DMS153 treated with DMSO at 0.1 percent for 48 hours (cell line): Measurements from ENCODE around the gene MIAT.
"Not testable (repeated sequence)": the region's sequence is repeated elsewhere in the genome, so short reads cannot be mapped to it uniquely, and the experiment has no call there.

Source experiments
- DNase-seq: peaks from one replicate; lab custom pipeline; 2025; ENCODE audit not compliant: unreplicated experiment; lab: John Stamatoyannopoulos, UW

Gene MIAT

DNA sequence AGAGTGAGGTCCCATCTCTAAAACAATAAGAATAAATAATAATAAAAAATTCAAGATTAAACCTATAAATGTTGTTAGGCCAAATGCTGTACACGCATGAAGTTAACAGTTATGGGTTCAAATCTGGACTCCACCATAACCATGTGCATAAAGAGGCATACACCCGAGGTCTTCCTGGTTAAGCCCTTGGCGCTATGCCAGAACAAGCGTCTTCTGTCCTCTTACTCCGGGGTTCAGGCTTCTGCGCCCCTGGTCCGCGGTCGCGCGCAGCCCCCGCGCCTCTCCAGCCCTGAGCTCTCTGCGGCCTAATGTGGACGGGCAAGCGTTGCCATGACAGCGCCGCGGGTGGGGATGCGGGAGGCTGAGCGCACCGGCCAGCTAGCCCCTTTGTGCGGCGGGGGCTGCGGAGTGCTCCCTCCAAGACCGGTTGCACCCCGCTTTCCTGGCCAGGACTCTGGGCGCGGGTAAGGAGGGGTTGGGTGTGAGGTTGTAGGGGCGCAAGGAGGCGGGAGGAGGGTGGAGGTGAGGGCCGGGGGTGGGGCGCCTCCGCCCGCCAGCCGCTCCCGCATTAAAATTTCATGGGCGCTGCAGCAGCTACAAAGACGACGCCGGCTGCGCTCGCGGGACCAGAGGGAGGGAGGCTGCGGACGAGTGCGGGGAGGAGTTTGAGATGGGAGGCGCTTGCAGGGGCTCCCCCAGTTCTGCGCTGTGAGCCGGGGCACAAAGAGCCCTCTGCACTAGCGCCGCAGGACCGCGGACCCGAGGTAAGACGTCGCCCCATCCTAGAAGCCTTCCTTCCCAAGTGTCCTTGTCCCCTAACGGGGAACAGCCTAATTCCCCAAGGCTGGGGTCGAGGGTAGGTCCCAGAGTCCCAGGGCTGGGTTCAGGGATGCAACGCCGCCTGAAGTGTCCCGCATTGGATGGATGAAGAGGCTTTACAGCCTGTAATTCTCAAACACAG lies at the start of gene MIAT:
TSS of gene MIAT (plus strand) at position 698 of the 961 bp plus-strand sequence.
- DNase-seq = peak; percentile 32

DNA sequence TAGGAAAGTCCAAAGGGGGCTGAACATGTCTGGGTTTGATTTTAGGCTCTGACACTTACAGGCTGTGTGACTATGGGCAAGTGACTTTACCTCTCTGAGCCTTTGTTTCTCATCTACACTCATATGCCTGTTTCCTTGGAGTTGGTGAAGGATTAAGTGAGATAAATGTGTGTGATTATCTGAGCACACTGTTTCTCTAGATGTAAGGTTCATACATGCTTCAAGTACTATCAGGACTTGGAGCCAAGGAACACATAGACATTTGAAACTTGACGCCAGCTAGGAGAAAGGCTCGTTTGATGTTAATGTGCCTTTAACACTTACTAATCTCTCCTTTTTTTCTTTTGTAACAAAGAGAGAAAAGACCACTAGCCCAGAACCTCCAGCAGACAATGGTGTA lies 49.3 kb upstream of the MIAT start:
- DNase-seq = no peak

DNA sequence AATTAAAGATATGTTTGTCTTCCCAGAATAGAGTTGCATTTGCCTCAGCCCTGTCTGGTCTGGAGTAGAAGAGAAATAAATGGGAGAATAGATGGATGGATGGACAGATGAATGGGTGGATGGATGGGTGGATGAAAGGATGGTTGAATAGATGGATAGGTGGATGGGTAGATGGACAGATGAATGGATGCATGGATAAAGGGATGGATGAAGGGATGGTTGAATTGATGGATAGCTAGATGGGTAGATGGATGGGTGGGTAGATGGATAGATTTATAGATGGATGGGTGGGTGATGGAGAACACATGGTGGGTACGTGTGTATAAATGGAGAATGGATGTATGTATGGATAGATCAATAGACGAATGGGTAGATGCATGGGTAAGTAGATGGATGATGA lies 48.1 kb upstream of the MIAT start:
- no peak for DNase-seq

DNA sequence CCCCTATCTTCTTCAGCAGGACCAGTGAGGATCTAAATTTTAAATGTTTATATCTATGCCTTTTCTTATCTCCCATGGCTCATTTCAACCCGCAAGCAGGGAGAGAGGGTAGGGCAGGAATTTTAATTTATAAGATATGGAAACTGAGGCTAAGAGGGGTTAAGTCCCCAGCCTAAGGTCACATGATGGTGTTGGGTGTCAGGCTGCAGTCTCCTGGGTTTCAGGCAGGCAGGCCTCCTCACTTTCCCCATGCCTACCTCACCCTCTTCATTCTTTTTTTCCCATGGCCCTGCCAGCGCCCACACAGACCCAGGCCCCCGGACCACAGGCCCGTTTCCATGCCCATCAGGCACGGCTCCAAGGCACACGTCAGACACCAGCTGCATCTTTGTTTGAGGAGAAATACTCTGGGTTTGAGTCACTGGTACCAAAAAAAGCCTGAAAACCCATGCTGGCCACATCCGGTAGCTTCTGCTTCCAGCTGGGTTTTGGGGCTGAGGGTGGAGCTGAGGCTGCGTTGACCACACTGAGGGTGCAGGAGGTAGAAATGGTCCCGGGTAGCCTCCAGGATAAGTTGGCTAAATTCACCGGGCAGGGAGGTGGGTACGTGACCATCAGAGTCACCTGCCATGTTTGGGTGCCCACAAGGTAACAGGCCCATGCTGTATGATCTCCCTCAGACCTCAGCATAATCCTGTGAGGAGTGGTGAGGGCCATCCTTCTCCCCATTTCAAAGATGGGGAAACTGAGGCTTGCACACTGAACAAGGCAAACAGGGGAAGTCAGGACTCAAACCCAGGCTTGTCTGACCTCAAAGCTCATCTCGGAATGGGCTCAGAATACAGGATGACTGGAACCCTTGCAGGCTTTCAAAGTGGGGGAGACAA lies 47.1 kb upstream of the MIAT start:
- DNase-seq = no peak

DNA sequence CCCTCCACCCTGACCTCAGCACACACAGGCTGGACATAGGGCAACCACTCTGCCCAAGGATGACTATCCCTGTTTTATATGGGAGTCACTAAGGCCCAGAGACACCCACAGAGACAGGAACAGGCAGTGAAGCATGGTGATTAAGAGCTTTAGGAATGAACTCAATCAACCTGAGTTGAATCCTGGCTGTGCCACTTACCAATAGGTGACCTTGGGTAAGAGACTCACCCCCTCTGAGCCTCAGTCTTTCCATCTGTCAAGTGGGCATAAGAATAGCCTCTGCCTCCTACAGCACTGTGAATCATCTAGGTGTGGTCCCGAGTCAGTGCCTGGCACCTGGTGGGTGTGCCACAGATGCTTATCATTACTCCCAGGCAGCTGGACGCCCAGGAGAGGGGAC lies 46.4 kb upstream of the MIAT start:
- DNase-seq = no peak

DNA sequence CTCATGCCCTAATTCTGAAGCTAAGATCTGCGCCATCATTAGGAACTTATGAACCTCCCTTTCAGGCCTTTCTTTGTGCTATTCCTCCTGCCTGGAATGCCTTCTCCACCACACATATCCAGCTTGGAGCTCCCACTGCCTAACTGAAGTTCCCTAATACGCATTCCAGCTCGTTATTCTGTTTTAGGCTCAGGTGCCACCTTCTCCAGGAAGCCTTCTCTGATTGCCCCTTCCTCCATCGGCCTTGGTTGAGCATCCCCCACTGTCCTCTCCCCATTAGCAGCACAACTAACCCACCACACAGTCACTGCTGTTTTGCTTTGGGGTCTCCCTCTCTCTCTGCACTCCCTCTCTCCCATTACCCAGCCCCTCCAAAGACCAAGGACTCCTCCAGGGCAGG lies 44.7 kb upstream of the MIAT start:
- DNase-seq = no peak

DNA sequence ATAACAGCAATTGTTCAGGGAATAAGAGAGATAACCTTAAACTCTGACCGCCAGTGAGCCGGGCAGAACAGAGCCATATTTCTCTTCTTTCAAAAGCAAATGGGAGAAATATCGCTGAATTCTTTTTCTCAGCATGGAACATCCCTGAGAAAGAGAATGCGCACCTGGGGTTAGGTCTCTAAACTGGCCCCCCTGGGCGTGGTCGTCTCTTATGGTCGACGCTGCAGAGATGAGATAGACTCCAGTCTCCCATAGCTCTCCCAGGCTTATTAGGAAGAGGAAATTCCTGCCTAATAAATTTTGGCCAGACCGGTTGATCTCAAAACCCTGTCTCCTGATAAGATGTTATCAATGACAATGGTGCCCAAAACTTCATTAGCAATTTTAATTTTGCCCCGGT lies 43.6 kb upstream of the MIAT start:
- DNase-seq = not testable (repeated sequence)

DNA sequence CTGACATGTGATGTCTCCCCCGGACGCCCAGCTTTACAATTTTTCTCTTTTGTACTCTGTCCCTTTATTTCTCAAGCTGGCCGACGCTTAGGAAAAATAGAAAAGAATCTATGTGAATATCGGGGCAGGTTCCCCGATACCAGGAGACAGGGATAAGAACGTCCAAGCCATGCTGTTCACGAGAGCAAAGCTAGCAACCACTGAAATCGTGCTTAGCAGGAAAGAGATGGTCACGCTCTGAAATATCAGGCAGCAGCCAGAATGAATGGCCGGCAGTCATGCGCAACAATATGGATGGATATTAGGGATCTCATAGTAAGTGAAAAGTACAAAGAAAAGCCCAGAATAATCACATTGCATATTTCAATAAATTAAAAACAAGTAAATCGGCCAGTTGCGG lies 43.1 kb upstream of the MIAT start:
- DNase-seq = no peak

DNA sequence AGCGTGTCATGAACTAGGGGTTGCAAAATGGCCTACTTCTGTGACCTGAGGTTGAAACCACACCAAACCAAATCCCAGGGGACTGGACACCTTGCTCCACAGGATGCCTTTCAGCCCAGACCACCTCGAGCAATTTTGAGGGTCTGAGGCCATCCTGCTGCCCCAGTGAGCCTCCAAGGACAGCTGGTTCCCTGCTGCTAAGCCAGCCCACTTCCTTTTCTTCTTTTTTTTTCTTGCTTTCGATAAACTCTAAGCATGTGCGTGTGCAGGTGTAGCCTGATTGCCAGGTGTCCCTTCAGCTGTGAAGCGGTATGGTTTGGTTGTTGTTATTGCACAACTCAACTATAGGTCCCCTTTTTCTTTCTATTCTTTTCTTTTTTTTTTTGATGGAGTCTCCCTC lies 42.2 kb upstream of the MIAT start:
- no peak for DNase-seq

DNA sequence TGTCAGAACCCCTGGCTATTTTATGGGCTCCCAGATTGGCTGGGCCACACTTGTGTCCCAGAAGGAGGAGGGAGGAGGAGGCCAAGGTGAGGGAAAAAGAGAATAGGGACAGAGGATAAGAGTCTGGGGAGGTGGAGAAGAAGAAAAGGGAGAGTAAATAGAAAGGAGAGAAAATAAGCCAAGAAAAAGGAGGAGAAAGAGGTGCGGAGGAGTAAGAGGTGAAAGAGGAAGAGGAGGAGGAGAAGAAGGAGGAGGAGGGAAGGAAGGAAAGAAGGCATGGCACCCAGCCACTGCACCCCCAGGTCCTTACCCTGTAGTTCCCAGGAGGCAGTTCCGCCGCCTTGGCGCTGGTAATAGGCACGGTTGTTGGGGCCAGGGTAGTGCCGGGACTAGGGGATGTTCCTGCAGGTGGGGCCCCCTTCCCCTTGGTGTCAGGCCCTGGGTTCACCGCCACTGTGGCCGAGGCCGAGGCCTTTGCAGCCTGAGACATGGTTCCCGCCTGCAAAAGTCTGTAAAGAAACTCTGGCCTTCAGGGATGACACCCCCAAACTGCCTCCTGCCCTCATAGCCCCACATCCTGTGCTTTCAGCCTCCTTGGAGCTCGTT lies 41.5 kb upstream of the MIAT start:
- DNase-seq = no peak

DNA sequence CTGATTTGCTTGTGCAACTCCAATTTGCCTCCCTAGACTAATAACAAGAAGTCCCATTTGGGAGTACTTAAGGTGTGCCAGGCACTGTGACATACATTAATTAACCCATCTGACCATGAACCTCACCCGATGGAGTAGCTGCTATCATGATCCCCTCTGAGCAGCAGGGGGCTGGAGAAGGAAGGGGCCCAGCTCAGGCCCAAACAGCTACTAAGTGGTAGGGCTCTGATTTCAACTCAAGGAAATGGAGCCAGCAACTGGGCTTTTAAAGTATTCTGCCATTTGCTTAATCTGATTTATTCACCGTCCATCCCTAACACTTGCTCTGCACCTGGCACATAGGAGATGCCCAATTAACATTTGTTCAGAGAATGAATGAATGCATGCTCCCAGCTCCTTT lies 40.7 kb upstream of the MIAT start:
- DNase-seq = no peak

DNA sequence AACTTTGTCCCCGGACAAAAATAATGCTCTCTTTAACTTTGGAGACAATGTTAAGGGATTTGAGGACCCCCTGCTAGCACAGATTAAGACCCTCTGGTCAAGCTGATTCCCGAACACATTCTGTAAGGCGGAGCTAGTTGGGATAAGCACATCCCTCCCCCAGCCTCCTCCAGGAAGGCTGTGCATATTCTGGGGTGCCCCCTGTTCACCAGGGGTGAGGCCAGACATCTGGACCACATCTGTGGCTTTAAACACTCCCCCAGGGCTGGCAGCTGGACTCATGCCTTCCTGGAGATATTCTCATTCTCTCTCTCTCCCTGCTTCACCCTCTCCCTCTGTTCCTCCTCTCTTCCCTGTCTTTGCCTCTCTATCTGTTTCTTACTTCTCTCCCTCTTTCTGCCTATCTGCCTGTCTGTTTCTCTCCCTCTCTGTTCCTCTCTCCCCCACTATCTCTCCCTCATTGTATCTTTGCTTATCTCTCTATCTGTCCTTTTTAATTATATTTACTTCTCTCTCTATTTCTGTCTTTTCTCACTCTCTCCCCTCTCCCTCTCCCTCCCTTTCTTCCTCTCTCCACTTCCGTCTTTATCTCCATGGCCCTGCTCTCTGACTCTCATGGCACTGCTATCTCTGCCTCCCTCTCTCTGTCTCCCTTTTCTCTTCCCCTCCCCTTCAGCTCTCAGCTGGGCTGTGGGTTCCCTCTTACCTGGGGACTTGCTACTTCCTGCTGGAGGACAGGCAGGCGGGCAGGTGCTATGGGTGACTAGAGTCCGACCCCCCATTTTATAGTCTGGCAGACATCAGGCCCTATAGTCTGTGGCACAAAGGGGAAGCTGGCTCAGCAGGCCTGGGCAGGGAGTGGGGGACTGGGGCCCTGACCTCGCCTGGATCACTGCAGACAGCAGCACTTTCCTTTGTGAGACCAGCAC lies 39.9 kb upstream of the MIAT start, which contains the start of gene CRYBB1:
TSS of gene CRYBB1 (minus strand) at position 757 of the 929 bp plus-strand sequence. CDS start 1,708 bp downstream, outside the sequence.
- DNase-seq = peak; percentile 49

DNA sequence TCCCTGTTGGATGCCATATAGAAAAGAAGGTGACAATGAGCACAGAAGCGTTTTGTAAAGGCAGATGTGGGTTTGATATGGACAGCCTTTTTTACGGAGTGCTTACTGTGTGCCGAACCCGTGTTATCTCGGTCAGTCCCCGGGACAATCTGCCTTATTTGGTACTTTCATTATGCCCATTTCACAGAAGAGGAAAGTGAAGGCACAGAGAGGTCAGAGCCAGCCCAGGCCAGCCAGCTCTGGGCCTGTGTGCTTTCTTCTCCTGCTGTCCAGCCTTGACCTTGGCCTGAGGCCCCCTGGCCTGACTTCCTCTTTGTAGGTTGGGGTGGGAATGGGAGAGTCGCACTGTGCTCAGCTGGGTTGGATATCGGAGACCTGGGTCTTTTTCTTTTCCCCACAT lies 38.9 kb upstream of the MIAT start:
- DNase-seq = no peak

DNA sequence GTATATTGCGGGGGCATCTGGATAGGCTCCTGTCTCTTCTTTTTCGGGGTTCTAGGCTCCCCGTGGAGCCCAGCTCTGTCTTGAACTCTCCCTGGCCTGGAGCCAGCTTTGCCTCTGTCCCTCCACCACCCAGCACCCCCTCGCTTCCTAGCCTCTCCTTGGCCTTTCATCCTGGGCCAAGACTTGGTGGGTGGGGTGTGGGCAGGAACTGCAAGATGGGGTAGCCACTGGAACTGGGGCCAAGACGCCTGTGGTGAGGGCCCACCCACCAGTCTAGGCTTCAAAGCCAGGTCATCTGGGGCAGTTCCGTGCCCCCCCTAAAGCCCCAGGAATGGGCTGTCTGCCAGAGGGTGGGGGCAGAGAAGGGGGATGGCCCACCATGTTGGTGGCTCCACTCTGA lies 37.9 kb upstream of the MIAT start:
- no peak for DNase-seq

DNA sequence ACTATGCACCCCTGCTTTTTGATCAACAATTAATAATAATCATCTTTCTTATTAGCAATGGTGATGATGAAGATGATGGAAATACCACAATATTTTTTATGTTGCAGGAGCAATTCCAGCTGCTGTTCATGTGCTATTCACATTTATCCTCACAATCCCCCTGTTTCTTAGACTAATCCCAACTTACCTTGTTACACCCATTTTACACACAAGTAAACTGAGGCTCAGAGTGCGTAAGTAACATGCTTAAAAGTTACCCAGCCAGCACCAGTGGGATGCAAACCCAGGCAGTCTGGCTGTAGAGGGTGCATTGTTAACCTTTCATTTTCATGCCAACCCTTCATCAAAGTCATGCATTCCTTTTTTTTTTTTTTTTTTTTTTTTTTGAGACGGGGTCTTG lies 37.2 kb upstream of the MIAT start:
- no peak for DNase-seq

DNA sequence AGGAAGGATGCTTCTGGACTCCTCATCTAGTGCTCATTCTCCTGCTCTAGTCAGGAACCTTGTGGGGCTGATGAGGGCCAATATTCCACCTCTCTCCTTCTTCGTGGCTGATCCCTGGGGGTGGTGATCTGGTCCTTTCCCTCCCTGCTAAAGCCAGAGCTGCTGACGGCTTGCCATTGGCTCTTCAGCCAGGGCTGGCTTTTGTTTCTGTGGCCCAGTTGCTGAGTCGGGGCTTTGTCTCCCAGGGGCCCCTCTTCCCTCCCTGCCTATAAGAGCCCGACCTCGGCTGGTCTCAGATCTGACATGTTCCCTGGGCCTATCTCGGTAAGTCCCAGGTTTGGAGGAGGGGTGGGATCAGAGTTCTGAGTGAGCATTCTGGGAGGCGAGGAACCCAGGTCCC lies 35.7 kb upstream of the MIAT start, which contains the start of gene CRYBA4:
TSS of gene CRYBA4 (plus strand) at position 301 of the 400 bp plus-strand sequence. CDS start 634 bp downstream, outside the sequence.
- DNase-seq = no peak

DNA sequence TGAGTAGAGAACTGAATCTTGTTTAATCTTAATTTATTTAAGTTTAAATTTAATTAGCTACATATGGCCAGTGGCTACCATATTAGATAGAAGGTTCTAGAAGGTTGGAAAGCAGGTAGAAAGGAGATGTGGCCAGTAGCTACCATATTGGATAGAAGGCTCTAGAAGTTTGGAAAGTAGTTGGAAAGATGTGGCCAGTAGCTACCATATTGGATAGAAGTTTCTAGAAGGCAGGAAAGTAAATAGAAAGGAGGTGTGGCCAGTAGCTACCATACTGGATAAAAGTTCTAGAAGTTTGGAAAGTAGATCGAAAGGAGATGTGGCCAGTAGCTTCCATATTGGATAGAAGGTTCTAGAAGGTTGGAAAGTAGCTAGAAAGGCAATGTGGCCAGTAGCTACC lies 33.4 kb upstream of the MIAT start:
- DNase-seq = no peak

DNA sequence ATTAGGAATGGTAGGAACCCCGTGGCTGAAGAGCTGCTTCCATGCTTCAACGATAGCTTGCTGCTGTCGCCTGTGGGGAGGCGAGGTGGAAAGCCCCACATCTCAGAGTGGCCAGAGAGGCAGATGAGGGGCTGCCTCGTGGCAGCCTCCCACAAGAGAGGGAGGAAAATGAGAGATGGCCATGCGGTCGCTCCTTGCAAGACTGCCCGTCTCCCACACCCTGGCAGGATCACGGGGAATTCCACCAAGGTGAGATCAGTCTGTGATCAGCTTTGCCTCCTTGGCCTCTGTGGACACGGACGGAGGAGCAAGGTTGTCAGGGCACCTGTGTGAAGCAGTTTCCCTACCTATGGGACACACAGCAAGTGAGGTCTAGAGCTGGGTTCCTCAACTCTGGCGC lies 32.6 kb upstream of the MIAT start:
- no peak for DNase-seq

DNA sequence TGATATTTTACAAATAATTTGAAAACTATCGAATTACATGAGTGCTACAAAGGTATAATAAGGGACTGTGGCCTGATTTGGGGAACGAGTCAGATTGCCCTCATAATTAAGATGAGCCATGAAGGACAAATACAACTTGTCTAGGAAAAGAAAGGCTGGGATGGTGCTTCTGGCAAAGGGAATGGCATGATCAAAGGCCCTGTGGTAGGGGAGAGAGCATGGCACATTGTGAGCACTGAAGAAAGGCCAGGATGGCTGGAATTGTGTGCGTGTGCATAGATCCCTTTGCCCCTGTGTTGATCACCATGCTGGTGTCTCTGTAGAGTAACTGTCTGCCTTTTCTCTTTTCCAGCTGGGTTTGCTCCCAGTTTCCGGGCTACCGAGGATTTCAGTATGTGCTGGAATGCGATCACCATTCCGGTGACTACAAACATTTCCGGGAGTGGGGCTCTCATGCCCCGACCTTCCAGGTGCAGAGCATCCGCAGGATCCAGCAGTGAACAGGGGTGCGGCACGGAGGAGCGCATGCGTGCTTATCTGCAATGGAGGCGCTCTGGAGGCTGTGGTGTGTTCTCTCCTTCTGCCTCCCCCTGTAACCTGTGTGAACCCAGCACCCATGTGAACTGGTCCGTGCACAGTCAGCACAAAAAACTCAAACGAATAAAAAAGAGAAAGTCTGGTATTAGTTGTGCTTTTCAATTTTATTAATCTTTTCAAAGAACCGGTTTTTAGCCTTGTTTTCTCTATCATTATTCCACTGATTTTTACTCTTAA lies 27.2 kb upstream of the MIAT start:
- DNase-seq = no peak
